GM19468 (cell line): ENCODE results near the gene IL1RAPL1.

ENCODE experiments used
- ATAC-seq: cut with Tn5 transposase; IDR thresholded peaks from one replicate; pipeline ENCODE4 v1.9.1; 2021; ENCODE audit warnings: mild to moderate bottlenecking, moderate library complexity, moderate number of reproducible peaks; ENCODE audit not compliant: unreplicated experiment; ENCODE audit errors: extremely low read depth

The IL1RAPL1 gene

DNA sequence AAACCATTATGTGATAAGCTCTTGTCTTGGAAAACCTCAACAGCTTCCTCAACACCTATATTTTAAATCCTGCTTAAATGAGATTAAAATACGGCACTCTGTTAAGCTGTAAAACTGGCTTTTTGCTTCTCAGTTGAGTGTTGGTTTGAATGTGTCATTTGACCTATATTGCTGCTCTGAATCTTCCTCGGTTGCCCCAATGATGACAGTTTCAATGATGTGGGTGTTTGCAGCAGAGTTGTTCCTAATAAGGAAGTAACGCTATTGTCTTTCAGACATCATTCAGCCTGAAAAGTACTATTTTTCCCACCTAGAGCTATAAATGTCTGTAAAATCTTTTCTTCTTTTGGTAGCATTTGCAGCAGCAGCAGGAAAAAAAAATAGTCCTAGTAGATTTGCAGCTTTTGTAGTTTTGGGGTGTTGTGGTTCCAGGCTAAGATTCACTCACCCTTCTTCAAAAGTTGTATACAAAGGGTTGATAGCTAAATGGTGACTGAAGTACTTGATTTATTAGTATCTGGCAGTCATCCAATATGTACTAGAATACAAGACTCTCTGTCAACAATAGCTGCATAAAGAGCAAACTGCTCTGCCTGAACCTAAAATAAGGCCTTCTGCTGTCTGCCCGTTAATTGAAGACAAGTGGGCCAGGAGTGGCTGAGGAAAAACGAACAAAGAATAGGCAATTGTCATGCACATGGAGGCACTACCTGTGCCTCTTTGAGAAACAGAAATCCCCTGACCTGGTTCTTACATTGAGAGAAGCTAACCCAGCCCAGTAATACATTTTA is 333.1 kb downstream of the IL1RAPL1 start:
- ATAC-seq = no peak

DNA sequence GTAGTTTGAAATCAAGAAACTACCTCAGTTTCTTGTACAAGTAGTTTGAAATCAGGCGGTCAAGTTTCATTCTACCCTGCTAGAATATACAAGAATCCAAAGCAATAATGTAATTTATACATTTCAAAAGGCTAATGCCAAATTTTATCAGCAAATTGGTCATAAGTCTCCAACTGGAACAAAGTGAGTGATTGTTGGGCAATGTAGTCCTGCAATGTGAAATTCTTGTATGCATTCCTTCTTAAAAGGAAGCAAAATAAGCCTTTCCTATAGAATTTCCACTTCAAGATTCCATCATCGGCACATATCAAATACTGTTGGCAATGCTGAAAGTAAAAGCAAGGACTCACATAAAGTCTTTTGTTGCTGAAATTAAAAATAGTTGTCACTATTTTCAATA is 334.9 kb downstream of the IL1RAPL1 start:
- no peak for ATAC-seq

DNA sequence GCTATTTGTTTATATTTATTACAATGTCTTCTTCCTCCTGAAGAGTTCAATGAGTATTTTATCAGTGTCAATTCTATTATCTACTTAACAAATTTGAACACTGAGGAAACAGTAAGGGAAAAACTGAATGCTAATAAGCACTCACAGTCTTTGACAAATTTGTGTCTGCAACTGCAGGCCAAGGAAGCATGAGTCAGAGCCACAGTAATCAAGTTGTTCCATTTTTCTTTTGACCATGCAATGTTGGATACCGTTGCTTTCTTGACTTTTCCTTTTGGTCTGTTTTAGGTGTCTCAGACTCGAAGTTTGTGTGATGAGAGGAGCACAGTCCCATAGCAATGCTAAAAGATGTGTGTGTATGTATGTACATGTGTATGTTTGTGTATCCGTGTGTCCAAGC is 359.6 kb downstream of the IL1RAPL1 start:
- ATAC-seq = no peak

DNA sequence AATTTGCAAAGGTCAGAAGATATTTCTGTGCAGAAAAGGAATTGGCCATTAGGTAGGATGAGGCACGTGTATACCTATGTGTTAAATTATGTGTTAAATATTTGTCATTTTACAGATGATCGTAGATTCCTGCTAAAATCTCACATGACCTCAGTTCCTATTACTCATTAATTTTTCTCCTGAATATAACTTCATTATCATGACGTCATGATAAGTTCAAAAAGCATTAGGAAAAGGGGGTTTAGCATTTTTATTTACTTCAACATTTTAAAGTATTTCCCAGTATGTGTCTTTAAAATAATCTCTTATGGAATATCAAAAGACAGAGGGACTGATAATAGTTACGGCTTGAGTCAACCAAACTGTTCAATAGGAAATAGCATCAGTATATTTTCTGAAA is 372.8 kb downstream of the IL1RAPL1 start:
- no peak for ATAC-seq

DNA sequence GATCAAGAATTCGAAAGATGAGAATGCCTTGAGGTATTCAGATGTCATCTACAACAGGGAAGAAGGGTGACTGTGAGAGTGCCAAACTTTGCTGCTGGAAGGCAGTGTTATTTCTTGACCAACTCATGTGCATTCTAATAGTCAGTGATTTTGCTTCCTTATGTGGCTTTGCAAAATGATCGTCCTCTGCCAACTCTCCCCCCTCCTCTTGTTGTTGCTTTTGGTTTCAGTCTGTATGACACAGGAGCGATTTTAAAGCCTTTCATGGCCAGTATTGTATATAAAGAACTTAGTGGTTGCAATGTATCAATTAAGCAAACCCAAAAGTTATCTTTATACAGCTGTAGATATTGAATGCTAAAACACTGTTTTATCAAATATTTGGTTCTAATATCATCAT is 379.1 kb downstream of the IL1RAPL1 start:
- ATAC-seq = no peak

DNA sequence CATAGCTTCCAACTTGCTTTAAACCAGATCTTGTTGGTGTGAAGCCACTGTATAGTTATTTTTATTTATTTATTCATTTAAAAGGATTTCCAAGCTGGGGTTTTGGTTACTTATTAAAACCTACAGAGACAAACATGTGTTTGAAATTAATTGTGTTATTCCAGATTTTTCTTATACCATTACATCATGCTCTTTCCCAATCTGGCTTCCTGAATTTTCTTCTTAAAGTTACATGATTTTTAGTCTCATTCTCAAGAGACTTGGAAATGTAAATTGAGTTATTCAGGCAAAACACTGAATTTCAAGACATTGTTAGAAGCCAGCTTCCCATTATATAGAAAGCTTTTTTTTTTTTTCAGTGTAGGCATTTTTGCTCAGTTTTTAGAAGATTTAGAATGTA is 381.9 kb downstream of the IL1RAPL1 start:
- ATAC-seq = no peak

DNA sequence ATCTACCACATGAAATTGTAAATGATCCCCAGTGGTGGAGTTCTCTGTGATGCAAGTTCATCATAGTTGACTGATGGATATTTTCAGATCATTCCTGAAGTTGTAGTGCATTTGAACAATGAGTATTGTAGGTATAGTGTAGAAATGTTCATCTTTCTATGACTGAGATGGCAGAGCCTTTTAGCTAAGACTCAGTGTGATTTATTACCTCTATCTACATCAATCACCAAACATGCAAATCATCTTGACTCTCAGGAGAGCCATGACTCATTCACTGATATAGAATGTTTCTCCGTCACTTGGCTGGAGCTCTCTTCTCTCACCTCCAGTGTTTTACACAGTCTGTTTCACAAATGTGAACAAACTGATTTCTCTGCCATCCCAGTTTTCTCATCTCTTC is 392.6 kb downstream of the IL1RAPL1 start:
- ATAC-seq = no peak

DNA sequence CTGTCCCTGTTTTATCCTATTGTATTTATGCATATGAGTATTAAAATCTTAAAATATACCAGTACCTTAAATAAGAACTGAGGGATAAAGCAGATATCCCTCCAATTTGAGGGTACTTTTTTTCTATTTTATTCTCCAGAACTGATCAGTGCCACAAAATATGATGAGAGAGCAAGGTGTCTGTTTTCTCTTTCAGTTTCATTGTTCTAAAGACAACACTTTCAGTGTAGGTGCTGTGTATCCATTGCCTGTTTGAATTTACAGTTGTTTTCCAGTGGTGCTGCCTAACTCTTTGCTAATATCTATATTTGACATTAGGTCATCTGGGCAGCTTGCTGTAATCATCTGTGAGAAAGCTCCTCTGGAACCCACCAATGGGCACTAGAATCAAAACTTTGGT is 394.7 kb downstream of the IL1RAPL1 start:
- no peak for ATAC-seq

DNA sequence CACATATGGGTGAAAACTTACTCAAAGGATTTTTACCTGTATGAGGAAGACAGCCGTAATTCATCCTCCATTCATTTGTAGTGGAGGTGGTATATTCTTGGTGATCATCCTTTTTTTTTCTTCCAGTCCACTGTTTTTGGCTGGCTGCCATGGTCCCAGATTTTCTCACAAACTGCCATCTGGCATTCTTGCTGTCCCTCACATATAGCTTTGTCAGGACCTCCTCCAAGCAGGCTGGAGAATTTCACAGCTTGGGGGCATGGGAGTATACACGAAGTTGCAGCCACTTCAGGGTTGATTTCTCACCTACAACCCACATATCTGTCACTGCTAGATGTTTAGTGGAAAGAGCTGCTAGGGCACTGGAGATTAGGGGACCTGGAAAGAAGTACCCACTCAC is 401.0 kb downstream of the IL1RAPL1 start:
- ATAC-seq = no peak

DNA sequence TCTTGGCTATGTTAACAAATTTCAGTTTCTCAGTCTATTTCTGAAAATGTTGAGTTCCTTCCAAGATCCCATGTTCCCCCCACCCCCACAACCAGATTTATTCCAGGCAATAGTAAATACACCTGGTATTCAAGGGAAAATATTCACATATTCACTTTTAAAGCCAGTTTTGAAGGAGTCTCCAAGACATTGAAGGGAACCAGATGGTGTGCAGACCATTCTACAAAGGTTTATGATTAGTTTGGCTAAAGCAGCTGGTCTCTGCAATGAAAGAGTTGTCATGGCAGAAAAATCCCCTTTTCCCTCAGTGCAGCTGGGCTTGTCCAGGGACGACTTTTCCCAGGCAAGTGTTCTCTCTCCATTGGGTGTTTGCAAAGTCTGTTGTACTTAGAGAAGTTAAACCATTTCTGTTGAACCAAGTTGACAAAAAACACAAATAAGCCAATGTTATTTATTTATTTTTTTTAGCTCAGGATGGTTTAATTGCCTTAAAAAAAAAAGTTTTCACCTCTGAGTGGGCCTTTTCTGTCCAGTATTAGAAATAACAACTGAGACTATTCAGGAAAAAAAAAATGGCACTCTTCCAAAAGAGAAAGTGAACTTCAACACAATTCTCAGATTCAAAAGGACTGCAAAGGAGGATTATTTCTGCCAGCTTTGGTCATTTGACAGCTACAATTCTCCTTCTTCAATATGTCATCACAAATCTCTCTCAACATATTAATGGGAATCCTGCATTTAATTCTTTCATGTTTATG is 410.6 kb downstream of the IL1RAPL1 start:
- no peak for ATAC-seq

DNA sequence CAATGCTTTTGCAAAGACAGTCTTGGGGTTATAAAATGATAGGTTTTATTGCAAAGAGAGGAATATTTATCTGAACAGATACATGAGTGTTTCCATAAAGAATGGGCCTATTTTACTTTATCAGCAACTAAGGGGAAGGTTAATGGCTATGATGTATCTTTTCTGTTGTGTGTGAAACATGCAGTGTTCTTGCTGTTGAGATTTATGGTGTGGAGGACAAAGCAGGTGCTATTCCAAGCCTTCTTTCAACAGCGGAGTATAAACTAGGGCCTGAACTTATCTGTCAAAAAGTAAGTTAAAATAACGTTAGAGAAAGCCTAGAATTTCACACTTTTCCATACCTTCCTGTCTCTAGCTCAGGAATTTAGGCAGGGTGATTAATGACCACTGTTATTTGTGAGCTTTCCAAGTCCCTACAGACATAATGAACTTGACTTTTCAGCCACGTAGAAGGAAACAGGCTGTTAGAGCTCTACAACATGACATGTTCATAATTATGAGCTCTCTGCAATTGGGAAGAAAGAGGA is 411.4 kb downstream of the IL1RAPL1 start:
- ATAC-seq = no peak

DNA sequence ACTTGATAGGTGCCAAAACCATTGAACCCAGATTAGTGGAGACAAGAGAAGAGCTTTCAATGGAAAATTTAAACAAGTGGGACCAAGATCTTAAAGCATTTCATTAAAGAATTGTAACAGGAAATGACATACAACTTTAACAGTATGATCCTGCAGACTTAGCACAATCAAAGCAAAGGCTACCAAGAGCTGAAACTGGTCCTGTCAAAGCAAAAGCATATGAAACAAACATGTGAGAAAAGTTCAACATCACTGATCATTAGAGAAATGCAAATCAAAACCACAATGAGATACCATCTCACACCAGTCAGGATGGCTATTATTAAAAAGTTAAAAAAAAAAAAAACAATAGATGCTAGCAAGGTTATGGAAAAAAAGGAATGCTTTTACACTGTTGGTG is 425.6 kb downstream of the IL1RAPL1 start:
- peak; percentile 81 for ATAC-seq

DNA sequence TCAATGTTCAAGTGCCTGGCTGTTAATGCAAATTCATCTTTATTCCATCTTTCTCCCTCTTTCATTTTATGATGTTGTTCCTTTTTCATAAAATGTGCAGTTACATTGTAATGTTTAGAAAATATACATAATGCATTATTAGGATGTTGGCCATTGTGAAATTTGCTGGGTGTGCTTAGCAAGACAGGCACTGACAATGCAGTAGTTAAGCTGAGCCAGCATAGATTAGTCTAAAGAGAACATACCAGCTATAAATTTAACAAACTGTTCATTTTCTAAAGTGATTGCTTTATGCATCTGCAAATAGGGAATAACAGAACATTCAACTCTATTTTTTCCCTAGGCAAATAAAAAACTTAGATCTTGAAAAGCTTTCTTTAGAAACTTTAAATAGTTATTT is 436.0 kb downstream of the IL1RAPL1 start:
- ATAC-seq = no peak

DNA sequence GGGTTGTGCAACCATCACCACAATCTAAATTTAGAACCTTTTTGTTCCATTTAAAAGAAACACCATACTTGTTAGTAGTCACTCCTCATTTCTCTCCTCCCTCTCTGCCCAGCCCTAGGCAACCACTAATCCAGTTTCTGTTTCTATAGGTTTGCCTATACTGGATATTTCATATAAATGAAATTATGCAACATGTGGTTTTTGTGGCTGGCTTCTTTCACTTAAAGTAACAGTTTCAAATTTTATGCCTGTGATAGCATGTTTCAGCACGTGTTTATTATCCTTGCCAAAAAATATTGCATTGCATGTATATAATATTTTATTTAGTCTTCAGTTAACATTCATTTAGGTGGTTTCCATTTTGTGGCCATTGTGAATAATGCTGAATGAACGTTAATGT is 437.6 kb downstream of the IL1RAPL1 start:
- no peak for ATAC-seq

DNA sequence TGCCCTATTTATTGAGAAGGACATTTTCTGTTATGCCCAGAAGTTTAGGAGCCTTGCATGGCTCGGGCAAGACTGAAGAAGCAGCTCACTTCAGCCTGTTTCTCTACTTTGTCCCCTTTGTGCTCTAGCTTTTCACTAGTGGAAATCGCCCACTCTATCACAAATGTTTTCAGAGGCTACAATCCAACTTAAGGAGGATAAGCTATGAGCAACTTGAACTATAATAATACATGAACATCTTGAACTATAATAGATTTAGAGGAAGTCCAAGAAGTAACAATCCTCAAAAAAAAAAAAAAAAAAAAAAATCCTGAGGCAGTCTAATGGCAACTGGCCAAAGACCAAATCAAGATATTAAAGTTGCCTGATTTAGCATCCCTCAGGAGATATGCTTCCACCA is 452.3 kb downstream of the IL1RAPL1 start:
- no peak for ATAC-seq

DNA sequence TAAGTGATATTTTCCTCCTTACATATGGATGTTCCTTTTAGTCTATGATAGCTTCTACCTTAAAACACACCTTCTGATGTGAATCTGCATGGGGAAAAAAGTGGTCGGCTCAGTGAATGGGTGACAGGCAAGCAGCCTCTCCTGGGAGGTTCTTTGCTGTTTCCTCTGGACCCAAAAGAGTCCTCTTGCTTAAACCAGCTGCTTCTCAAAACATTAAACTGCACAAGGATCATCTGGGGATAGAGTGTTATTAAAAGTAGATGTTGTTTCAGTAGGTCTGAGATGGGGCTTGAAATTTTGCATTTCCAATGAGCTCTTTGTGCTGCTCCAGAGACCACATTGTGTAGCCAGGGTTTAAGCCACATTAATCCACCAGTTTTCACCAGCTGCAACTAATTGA is 452.9 kb downstream of the IL1RAPL1 start:
- no peak for ATAC-seq

DNA sequence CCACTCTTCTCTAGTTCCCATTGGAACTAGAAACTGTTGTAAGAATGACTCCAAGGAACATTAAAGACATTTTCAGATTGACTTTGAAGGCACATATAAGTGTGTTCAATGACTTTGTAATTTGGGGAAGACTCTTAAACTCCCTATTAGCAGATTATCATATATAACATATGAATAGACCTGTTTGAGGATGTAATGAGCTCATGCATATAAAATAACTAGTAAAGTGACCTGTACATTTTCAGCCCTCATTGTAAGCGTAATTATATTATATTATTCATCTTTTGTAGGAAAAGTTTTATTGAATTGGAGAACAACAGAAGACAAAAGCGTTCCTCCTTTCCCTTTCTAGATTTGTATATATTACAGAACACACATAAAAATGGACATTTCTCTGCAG is 455.1 kb downstream of the IL1RAPL1 start:
- ATAC-seq = no peak

DNA sequence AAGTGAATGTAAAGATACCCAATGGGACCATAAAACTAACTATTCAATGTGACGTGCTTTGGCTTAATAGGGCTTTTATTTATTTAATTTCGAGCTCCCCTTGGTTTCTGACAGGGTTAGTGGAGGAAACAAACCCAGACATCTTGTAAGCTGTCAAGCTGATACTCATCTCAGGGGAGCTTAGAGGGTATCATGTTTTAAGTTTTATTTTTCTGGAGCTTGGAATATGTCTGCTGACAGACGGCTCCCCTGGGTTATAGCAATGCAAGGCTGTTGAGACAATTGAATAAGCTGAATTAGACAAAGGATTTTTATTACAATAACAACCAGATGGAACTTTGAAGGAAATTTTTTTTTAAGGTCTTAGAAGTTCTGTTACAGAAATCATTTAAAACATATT is 456.5 kb downstream of the IL1RAPL1 start:
- ATAC-seq = no peak

DNA sequence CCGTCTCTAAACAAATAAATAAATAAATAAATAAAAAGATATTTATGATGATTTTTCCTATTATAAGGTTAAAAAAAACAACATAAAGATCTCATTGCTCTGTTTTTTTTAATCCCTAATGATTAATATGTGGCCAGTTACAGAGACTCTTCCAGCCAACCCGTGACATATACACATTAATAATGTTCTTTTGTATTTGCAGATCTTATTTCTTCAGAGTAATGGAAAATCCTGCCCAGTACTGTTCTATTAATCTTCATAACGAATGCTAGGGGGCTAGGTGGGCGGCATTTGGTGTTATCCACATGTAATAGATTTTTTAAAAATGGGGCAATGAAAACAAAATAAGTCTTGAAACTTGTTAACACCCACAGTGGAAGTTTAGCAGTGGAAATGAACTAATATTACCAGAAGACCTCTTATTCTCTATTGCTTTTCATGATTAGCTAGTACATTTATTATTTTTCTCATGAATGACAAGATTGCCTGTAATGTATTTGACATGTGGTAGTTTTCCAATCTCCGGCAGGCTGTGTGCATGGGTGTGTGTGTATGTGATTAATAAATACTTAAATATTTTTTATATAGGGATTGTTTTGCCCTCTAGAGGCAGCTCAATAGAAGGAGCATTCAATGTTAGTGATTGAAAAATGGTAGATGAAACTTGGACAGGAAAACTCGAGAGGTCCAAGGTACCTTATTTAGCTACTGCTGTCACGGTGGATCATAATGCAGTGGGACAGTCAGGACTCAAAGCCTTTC is 457.4 kb downstream of the IL1RAPL1 start:
- no peak for ATAC-seq

DNA sequence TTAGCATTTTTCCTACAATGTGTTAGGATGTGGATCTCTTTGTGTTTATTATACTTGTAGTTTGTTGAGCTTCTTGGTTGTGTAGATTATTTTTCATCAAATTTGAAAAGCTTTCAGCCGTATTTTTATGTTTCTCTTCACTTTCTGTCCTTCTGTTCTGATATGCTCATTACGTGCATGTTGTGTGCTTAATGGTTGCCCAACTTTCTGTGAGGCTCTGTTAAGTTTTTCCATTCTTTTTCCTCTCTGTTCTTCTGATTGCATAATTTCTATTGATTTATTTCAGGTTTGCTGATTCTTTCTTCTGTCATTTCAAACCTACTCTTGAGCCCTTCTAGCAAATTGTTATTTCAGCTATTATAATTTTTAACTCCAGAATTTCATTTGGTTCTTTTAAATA is 478.2 kb downstream of the IL1RAPL1 start:
- ATAC-seq = no peak

DNA sequence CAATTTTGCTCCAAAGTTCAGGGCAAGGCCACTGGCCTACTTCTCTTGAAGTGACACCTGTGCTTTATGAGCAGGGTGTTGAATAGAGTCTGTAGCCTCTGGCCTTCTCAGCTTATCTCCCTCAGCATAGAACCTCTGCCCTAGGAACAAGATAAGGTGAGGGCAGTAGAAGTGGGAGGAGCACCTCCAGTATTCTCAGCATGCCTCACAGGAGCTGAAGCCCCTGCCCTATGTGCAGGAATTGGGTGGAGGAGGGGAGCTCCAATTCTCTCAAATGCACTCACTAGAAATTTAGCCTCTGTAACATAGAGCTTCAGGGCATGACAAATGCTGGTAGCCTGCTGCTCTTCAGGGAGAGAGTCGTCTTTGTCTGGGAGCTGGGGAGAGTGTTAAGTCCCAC is 479.3 kb downstream of the IL1RAPL1 start:
- no peak for ATAC-seq
